IMR-90 (cell line): ENCODE data around the gene ZNF282. TPM values are rescaled to one million over a fixed set of nuclear protein-coding genes. Genes with fewer than 3 reads are reported as not detected.

Source experiments
- ATAC-seq: fragments of 200-7000 bp; cut with Tn5 transposase; 2 replicates; pipeline ENCODE4 v1.9.1; 2020; ENCODE audit warnings: low read depth, mild to moderate bottlenecking, moderate library complexity
- BruUV-seq: library from RNA; stranded (reverse); fragments of 400-500 nt; replicated peaks from 2 replicates; lab custom pipeline; 2021; lab: Mats Ljungman, UMichigan
- CTCF ChIA-PET: fragments of 300-600 bp; formaldehyde crosslinking; extraction: SDS; loops from one replicate; lab custom pipeline; 2021; ENCODE audit warnings: antibody characterized with exemption; lab: Yijun Ruan, JAX
- POLR2A ChIA-PET: fragments of 300-600 bp; sonication (Branson Sonifier 250); formaldehyde crosslinking; loops from one replicate; lab custom pipeline; 2022; ENCODE audit warnings: antibody characterized with exemption; ENCODE audit not compliant: unreplicated experiment; lab: Charles Lee
- DNase-seq: peaks from one replicate; pipeline ENCODE4 v3.0.0; 2013
- H2AFZ ChIP-seq: replicated peaks from 2 replicates; pipeline ENCODE3; 2013; ENCODE audit warnings: low read length, mild to moderate bottlenecking; ENCODE audit not compliant: poor library complexity
- H2AK5ac ChIP-seq: 2 replicates; pipeline ENCODE4 v1.6.1; 2013; ENCODE audit warnings: low read depth, low read length, inconsistent platforms
- H2AK9ac ChIP-seq: replicated peaks from 2 replicates; pipeline ENCODE3; 2013; ENCODE audit warnings: mild to moderate bottlenecking, low read depth, low read length, moderate library complexity; ENCODE audit not compliant: poor library complexity
- H2BK120ac ChIP-seq: 2 replicates; pipeline ENCODE4 v1.6.1; 2013; ENCODE audit warnings: low read depth, low read length, inconsistent platforms
- H2BK15ac ChIP-seq: 3 replicates; pipeline ENCODE4 v1.6.1; 2013; ENCODE audit warnings: low read depth, low read length, inconsistent platforms
- H2BK20ac ChIP-seq: 2 replicates; pipeline ENCODE4 v1.6.1; 2013; ENCODE audit warnings: low read depth, mild to moderate bottlenecking, inconsistent platforms, low read length, moderate library complexity
- H2BK5ac ChIP-seq: 2 replicates; pipeline ENCODE4 v1.6.1; 2013; ENCODE audit warnings: mild to moderate bottlenecking, low read depth, low read length, inconsistent platforms; ENCODE audit not compliant: poor library complexity, severe bottlenecking
- H3K14ac ChIP-seq: replicated peaks from 2 replicates; pipeline ENCODE4 v1.6.1; 2013; ENCODE audit warnings: low read depth, low read length, inconsistent platforms
- H3K18ac ChIP-seq: 2 replicates; pipeline ENCODE4 v1.6.1; 2013; ENCODE audit warnings: low read depth, low read length, control low read depth
- H3K23ac ChIP-seq: 2 replicates; pipeline ENCODE4 v1.6.1; 2013; ENCODE audit warnings: low read depth, low read length, inconsistent platforms
- H3K27ac ChIP-seq: 2 replicates; pipeline ENCODE4 v1.5.1; 2013; ENCODE audit warnings: mild to moderate bottlenecking, control low read depth, low read length; ENCODE audit not compliant: insufficient read depth
- H3K27me3 ChIP-seq: 2 replicates; pipeline ENCODE4 v1.6.1; 2013; ENCODE audit warnings: low read length; ENCODE audit not compliant: control insufficient read depth, insufficient read depth
- H3K36me3 ChIP-seq: 2 replicates; pipeline ENCODE4 v1.6.1; 2013; ENCODE audit warnings: low read length, mixed read lengths; ENCODE audit not compliant: control insufficient read depth, insufficient read depth
- H3K4ac ChIP-seq: 2 replicates; pipeline ENCODE4 v1.6.1; 2013; ENCODE audit warnings: low read depth, low read length, inconsistent platforms
- H3K4me1 ChIP-seq: 2 replicates; pipeline ENCODE4 v1.6.1; 2013; ENCODE audit warnings: low read length, mixed read lengths; ENCODE audit not compliant: control insufficient read depth, insufficient read depth
- H3K4me2 ChIP-seq: 2 replicates; pipeline ENCODE4 v1.6.1; 2013; ENCODE audit warnings: low read depth, mild to moderate bottlenecking, control low read depth, low read length, moderate library complexity
- H3K4me3 ChIP-seq: 2 replicates; pipeline ENCODE4 v1.5.1; 2013; ENCODE audit warnings: low read depth, mild to moderate bottlenecking, control low read depth, low read length, moderate library complexity; ENCODE audit not compliant: insufficient read depth
- H3K56ac ChIP-seq: 2 replicates; pipeline ENCODE4 v1.6.1; 2013; ENCODE audit warnings: low read length, inconsistent platforms; ENCODE audit not compliant: insufficient read depth; ENCODE audit errors: extremely low read depth
- H3K79me1 ChIP-seq, 2 experiments: 2 replicates each; pipeline ENCODE4 v1.6.1; 2013; ENCODE audit warnings: low read length in 2 of 2, inconsistent platforms in 1 of 2, low read depth in 1 of 2
- H3K9ac ChIP-seq: 2 replicates; pipeline ENCODE4 v1.6.1; 2013; ENCODE audit warnings: low read depth, low read length, control low read depth
- H3K9me1 ChIP-seq: 2 replicates; pipeline ENCODE4 v1.6.1; 2013; ENCODE audit warnings: low read length, inconsistent platforms; ENCODE audit not compliant: insufficient read depth
- H3K9me3 ChIP-seq: 2 replicates; pipeline ENCODE4 v1.6.1; 2013; ENCODE audit warnings: low read length; ENCODE audit not compliant: control insufficient read depth, insufficient read depth
- H4K20me1 ChIP-seq: 2 replicates; pipeline ENCODE4 v1.6.1; 2013; ENCODE audit warnings: low read length, inconsistent platforms; ENCODE audit not compliant: insufficient read depth
- H4K5ac ChIP-seq: 2 replicates; pipeline ENCODE4 v1.6.1; 2013; ENCODE audit warnings: mild to moderate bottlenecking, low read depth, low read length, control low read depth
- H4K8ac ChIP-seq, 2 experiments: 2 replicates each; pipeline ENCODE4 v1.6.1; 2013; ENCODE audit warnings: low read depth in 2 of 2, low read length in 2 of 2, control low read depth in 1 of 2, inconsistent platforms in 1 of 2
- H4K91ac ChIP-seq: 2 replicates; pipeline ENCODE4 v1.6.1; 2013; ENCODE audit warnings: low read depth, low read length, inconsistent platforms; ENCODE audit not compliant: insufficient read depth
- CEBPB ChIP-seq: IDR thresholded peaks from 2 replicates; pipeline ENCODE4 v1.6.1; 2012; ENCODE audit warnings: low read depth, low read length, improper control_type of control experiment
- CHD1 ChIP-seq: IDR thresholded peaks from 2 replicates; pipeline ENCODE4 v1.6.1; 2012; ENCODE audit warnings: low read depth, low read length, improper control_type of control experiment
- FOS ChIP-seq: fragments of 150-350 bp; IDR thresholded peaks from 2 replicates; pipeline ENCODE4 v1.6.1; 2016; ENCODE audit warnings: low read depth, low read length
- MAZ ChIP-seq: IDR thresholded peaks from 2 replicates; pipeline ENCODE4 v1.6.1; 2012; ENCODE audit warnings: low read depth, mild to moderate bottlenecking, low read length, improper control_type of control experiment, moderate library complexity, borderline replicate concordance
- MXI1 ChIP-seq: IDR thresholded peaks from 2 replicates; pipeline ENCODE4 v1.6.1; 2012; ENCODE audit warnings: low read depth, mild to moderate bottlenecking, low read length, moderate library complexity, borderline replicate concordance
- NFE2L2 ChIP-seq: fragments of 150-350 bp; IDR thresholded peaks from 2 replicates; pipeline ENCODE4 v1.6.1; 2016; ENCODE audit warnings: low read depth, mild to moderate bottlenecking, low read length
- POLR2A ChIP-seq: IDR thresholded peaks from 2 replicates; pipeline ENCODE4 v1.6.1; 2012; ENCODE audit warnings: mild to moderate bottlenecking, low read depth, low read length
- RAD21 ChIP-seq: IDR thresholded peaks from 2 replicates; pipeline ENCODE4 v1.6.1; 2012; ENCODE audit warnings: low read length, improper control_type of control experiment
- RCOR1 ChIP-seq: IDR thresholded peaks from 2 replicates; pipeline ENCODE4 v1.6.1; 2012; ENCODE audit warnings: mild to moderate bottlenecking, low read length, improper control_type of control experiment; ENCODE audit not compliant: insufficient replicate concordance
- RFX5 ChIP-seq: IDR thresholded peaks from 2 replicates; pipeline ENCODE4 v1.8.0; 2012; ENCODE audit warnings: low read depth, mild to moderate bottlenecking, low read length, moderate library complexity
- SMC3 ChIP-seq: fragments of 150-350 bp; IDR thresholded peaks from 2 replicates; pipeline ENCODE4 v1.6.1; 2016; ENCODE audit warnings: low read depth, mild to moderate bottlenecking, antibody characterized with exemption, low read length, moderate library complexity
- WGBS, 2 experiments: methylation state at CpG; one replicate each; pipeline versions ENCODE4 v1.1.5 to v1.1.7; 2013; ENCODE audit warnings: missing lambda C conversion rate in 2 of 2; ENCODE audit not compliant: insufficient read length in 1 of 2; ENCODE audit errors: extremely low coverage in 2 of 2; 5-methylcytosine and 5-hydroxymethylcytosine counted together
- dilution Hi-C: fragments of 300-500 bp; cut with HindIII; formaldehyde crosslinking; loops from one replicate; pipeline ENCODE4 v1.14.3; 2018; ENCODE audit warnings: low sequenced_read_pairs; ENCODE audit not compliant: unreplicated experiment
- in situ Hi-C: fragments of 300-500 bp; cut with MboI; formaldehyde crosslinking; loops from 3 replicates; pipeline ENCODE4 v1.14.3; 2019; ENCODE audit warnings: low sequenced_read_pairs, inconsistent platforms, mixed read lengths
- intact Hi-C: fragments of 100-400 bp; cut with micrococcal nuclease; formaldehyde crosslinking; loops from 2 replicates; pipeline ENCODE4 v1.10.0; 2022
- polyA plus RNA-seq, 3 experiments: library from polyadenylated mRNA; depleted of rRNA; stranded (reverse); fragments of >200 nt; gene quantifications; 2 replicates each; pipeline ENCODE4 v1.2.3, GENCODE V29; 2012; ENCODE audit warnings: low replicate concordance in 1 of 3
- total RNA-seq: library from RNA; depleted of rRNA; stranded (reverse); fragments of >200 nt; gene quantifications from 2 replicates; pipeline ENCODE4 v1.2.3, GENCODE V29; 2012
- TF ChIP-seq, protein P1 (sequence below): conservative IDR thresholded peaks from 2 replicates; pipeline ENCODE4 v1.5.1; 2012; ENCODE audit warnings: mild to moderate bottlenecking, low read depth, low read length, improper control_type of control experiment
- TF ChIP-seq, protein P2 (sequence below): fragments of 150-350 bp; IDR thresholded peaks from 2 replicates; pipeline ENCODE4 v1.6.1; 2017; ENCODE audit warnings: mild to moderate bottlenecking, antibody characterized with exemption, low read length, low read depth
- TF ChIP-seq, protein P3 (sequence below): fragments of 150-350 bp; IDR thresholded peaks from 2 replicates; pipeline ENCODE4 v1.6.1; 2016; ENCODE audit warnings: low read depth, mild to moderate bottlenecking, low read length, moderate library complexity, borderline replicate concordance

Gene ZNF282
- total and polyA plus RNA-seq, 2 of the 4 experiments (the other 2 are of a cell fraction), result 7.2 to 11.9 TPM

DNA sequence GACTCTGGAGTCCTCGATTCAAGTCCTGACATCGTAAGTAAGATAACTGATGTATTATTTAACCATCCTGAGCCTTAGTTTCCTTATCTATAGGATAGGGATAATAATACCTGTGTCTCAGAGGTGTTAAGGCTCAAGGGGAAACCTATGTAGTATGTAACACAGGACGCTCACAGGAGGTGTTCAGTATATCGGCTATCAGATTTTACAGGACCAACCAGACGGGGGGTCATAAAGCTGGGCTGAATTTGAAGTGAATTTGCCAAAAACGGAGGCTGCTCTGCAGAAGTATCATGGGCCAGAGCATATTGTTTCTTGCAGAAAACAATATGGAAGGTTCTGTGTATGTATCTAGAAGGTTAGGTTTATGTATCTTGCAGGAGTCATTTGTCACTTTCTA is 11.1 kb upstream of the ZNF282 start:
- H4K8ac ChIP-seq, result no peak overlapping the region
- H2BK5ac ChIP-seq, result no peak overlapping the region
- no peak overlapping the region for H3K18ac ChIP-seq
- no peak overlapping the region for H3K4ac ChIP-seq
- H4K5ac ChIP-seq, result no peak overlapping the region
- H4K20me1 ChIP-seq, result peaks cover 4% of the 10 kb centered on the region; the same call in 1 of the 2 replicates
- H2BK120ac ChIP-seq, result no peak overlapping the region
- H3K27me3 ChIP-seq, result no peaks in the 10 kb centered on the region
- H3K14ac ChIP-seq, result no peak overlapping the region
- no peaks in the 10 kb centered on the region for H3K9me3 ChIP-seq
- H2AFZ ChIP-seq, result no peak overlapping the region
- peaks cover 4% of the 10 kb centered on the region for H3K4me1 ChIP-seq
- CTCF ChIA-PET, result no interaction called here
- BruUV-seq, result no TSS peak
- no peak overlapping the region for H2AK5ac ChIP-seq
- H2BK15ac ChIP-seq, result no peak overlapping the region
- H3K9me1 ChIP-seq, result peaks cover 4% of the 10 kb centered on the region
- no peak for DNase-seq
- no peak overlapping the region for H3K27ac ChIP-seq
- H3K4me2 ChIP-seq, result 0 out of 2 replicates have a peak overlapping the region, but pooled peaks have one; percentile 9
- TF ChIP-seq, protein P1, sequence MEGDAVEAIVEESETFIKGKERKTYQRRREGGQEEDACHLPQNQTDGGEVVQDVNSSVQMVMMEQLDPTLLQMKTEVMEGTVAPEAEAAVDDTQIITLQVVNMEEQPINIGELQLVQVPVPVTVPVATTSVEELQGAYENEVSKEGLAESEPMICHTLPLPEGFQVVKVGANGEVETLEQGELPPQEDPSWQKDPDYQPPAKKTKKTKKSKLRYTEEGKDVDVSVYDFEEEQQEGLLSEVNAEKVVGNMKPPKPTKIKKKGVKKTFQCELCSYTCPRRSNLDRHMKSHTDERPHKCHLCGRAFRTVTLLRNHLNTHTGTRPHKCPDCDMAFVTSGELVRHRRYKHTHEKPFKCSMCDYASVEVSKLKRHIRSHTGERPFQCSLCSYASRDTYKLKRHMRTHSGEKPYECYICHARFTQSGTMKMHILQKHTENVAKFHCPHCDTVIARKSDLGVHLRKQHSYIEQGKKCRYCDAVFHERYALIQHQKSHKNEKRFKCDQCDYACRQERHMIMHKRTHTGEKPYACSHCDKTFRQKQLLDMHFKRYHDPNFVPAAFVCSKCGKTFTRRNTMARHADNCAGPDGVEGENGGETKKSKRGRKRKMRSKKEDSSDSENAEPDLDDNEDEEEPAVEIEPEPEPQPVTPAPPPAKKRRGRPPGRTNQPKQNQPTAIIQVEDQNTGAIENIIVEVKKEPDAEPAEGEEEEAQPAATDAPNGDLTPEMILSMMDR, result no peak
- TF ChIP-seq POLR2A (no peak), SMC3 (no peak), RAD21 (no peak), FOS (no peak), RCOR1 (no peak), NFE2L2 (no peak), CEBPB (no peak), MAZ (no peak), CHD1 (no peak), MXI1 (no peak), RFX5 (no peak)
- TF ChIP-seq, protein P2, sequence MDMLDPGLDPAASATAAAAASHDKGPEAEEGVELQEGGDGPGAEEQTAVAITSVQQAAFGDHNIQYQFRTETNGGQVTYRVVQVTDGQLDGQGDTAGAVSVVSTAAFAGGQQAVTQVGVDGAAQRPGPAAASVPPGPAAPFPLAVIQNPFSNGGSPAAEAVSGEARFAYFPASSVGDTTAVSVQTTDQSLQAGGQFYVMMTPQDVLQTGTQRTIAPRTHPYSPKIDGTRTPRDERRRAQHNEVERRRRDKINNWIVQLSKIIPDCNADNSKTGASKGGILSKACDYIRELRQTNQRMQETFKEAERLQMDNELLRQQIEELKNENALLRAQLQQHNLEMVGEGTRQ, result no peak
- TF ChIP-seq, protein P3, sequence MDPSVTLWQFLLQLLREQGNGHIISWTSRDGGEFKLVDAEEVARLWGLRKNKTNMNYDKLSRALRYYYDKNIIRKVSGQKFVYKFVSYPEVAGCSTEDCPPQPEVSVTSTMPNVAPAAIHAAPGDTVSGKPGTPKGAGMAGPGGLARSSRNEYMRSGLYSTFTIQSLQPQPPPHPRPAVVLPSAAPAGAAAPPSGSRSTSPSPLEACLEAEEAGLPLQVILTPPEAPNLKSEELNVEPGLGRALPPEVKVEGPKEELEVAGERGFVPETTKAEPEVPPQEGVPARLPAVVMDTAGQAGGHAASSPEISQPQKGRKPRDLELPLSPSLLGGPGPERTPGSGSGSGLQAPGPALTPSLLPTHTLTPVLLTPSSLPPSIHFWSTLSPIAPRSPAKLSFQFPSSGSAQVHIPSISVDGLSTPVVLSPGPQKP, result no peak
- ATAC-seq, result peak; percentile 33
- H3K36me3 ChIP-seq, result peaks cover 7% of the 10 kb centered on the region
- no peak overlapping the region for H3K9ac ChIP-seq
- peaks cover 6 to 8% of the 10 kb centered on the region in 2 experiments; a peak in 2 of 4 replicates for H3K79me1 ChIP-seq
- intact Hi-C loops (no loop called here), in situ Hi-C loops (no loop called here), dilution Hi-C loops (no loop called here)
- no peak overlapping the region for H3K4me3 ChIP-seq
- H2AK9ac ChIP-seq, result no peak overlapping the region
- POLR2A ChIA-PET, result no interaction called here
- H3K56ac ChIP-seq, result no peak overlapping the region
- H3K23ac ChIP-seq, result no peak overlapping the region
- H4K91ac ChIP-seq, result no peak overlapping the region
- no peak overlapping the region for H2BK20ac ChIP-seq
- WGBS, 2 experiments, result no CpG with 5 or more reads among the region's 6 CpGs
